SK-N-SH treated with all-trans-retinoic acid at 6 μM for 48 hours (cell line): ENCODE measurements around the gene NDC80.

Source experiments
- ATAC-seq: fragments of 200-7000 bp; cut with Tn5 transposase; 3 replicates; pipeline ENCODE4 v1.9.1; 2020; ENCODE audit warnings: mild to moderate bottlenecking, moderate library complexity
- ARNTL ChIP-seq: fragments of 450-650 bp; formaldehyde crosslinking; IDR thresholded peaks from 2 replicates; pipeline ENCODE4 v1.5.0; 2020; ENCODE audit warnings: low read depth, mild to moderate bottlenecking, moderate library complexity, borderline replicate concordance
- BACH2 ChIP-seq: fragments of 250-450 bp; sonication (Bioruptor Pico); IDR thresholded peaks from 2 replicates; pipeline ENCODE4 v1.9.0; 2021; ENCODE audit warnings: mild to moderate bottlenecking, borderline replicate concordance
- CREB5 ChIP-seq: fragments of 250-450 bp; sonication (Bioruptor Pico); IDR thresholded peaks from 2 replicates; pipeline ENCODE4 v1.5.1; 2020; ENCODE audit warnings: low read depth, mild to moderate bottlenecking, moderate library complexity
- CSDC2 ChIP-seq: fragments of 250-450 bp; sonication (Bioruptor Pico); IDR thresholded peaks from 2 replicates; pipeline ENCODE4 v1.5.0; 2020; ENCODE audit warnings: mild to moderate bottlenecking, moderate library complexity
- ESRRG ChIP-seq: fragments of 250-450 bp; sonication (Bioruptor Pico); IDR thresholded peaks from 2 replicates; pipeline ENCODE4 v1.6.1; 2021; ENCODE audit warnings: mild to moderate bottlenecking
- GLIS3 ChIP-seq: fragments of 250-450 bp; sonication (Bioruptor Pico); IDR thresholded peaks from 2 replicates; pipeline ENCODE4 v1.5.0; 2020; ENCODE audit warnings: mild to moderate bottlenecking, moderate library complexity
- ISL1 ChIP-seq: fragments of 250-450 bp; sonication (Bioruptor Pico); IDR thresholded peaks from 2 replicates; pipeline ENCODE4 v2.1.2; 2022; ENCODE audit warnings: mild to moderate bottlenecking, moderate library complexity
- OSR1 ChIP-seq: fragments of 250-450 bp; sonication (Bioruptor Pico); IDR thresholded peaks from 2 replicates; pipeline ENCODE4 v1.8.0; 2022; ENCODE audit warnings: moderate library complexity, mild to moderate bottlenecking, inconsistent platforms
- POU6F1 ChIP-seq: fragments of 250-450 bp; sonication (Bioruptor Pico); IDR thresholded peaks from 2 replicates; pipeline ENCODE4 v1.8.0; 2021; ENCODE audit warnings: low read depth, mild to moderate bottlenecking, moderate library complexity, borderline replicate concordance
- PPARA ChIP-seq: fragments of 250-450 bp; sonication (Bioruptor Pico); IDR thresholded peaks from 2 replicates; pipeline ENCODE4 v1.5.0; 2020; ENCODE audit warnings: mild to moderate bottlenecking, borderline replicate concordance
- RARB ChIP-seq: fragments of 250-450 bp; sonication (Bioruptor Pico); IDR thresholded peaks from 2 replicates; pipeline ENCODE4 v1.8.0; 2021; ENCODE audit warnings: mild to moderate bottlenecking, moderate library complexity
- SNAI2 ChIP-seq: fragments of 250-450 bp; sonication (Bioruptor Pico); IDR thresholded peaks from 2 replicates; pipeline ENCODE4 v1.5.0; 2020; ENCODE audit warnings: mild to moderate bottlenecking, moderate library complexity
- TOX ChIP-seq: fragments of 250-450 bp; sonication (Bioruptor Pico); IDR thresholded peaks from 2 replicates; pipeline ENCODE4 v1.8.0; 2021; ENCODE audit warnings: mild to moderate bottlenecking, moderate library complexity, borderline replicate concordance
- TSHZ2 ChIP-seq: fragments of 250-450 bp; sonication (Bioruptor Pico); IDR thresholded peaks from 2 replicates; pipeline ENCODE4 v1.5.0; 2020; ENCODE audit warnings: mild to moderate bottlenecking, moderate library complexity
- ZC3H10 ChIP-seq: fragments of 250-450 bp; sonication (Bioruptor Pico); IDR thresholded peaks from 2 replicates; pipeline ENCODE4 v1.5.1; 2021; ENCODE audit warnings: mild to moderate bottlenecking, moderate library complexity
- ZFP3 ChIP-seq: fragments of 250-450 bp; sonication (Bioruptor Pico); IDR thresholded peaks from 2 replicates; pipeline ENCODE4 v1.5.0; 2020; ENCODE audit warnings: mild to moderate bottlenecking, moderate library complexity
- ZFP30 ChIP-seq: fragments of 450-650 bp; formaldehyde crosslinking; IDR thresholded peaks from 2 replicates; pipeline ENCODE4 v1.5.0; 2022; ENCODE audit warnings: mild to moderate bottlenecking, moderate library complexity
- ZNF565 ChIP-seq: fragments of 450-650 bp; formaldehyde crosslinking; conservative IDR thresholded peaks from 2 replicates; pipeline ENCODE4 v1.5.0; 2020; ENCODE audit warnings: low read depth, mild to moderate bottlenecking, moderate library complexity
- TF ChIP-seq, protein P1 (sequence below): fragments of 250-450 bp; sonication (Bioruptor Pico); IDR thresholded peaks from 2 replicates; pipeline ENCODE4 v1.5.1; 2021; ENCODE audit warnings: mild to moderate bottlenecking, moderate library complexity
- TF ChIP-seq, protein P2 (sequence below): fragments of 250-450 bp; sonication (Bioruptor Pico); IDR thresholded peaks from 2 replicates; pipeline ENCODE4 v1.8.0; 2020; ENCODE audit warnings: mild to moderate bottlenecking, moderate library complexity, borderline replicate concordance

The NDC80 gene

GRCh38 chr18:2529154-2529553 is 42.2 kb upstream of the NDC80 start:
- no peak for ATAC-seq
- TF ChIP-seq ARNTL (CRISPR knock-in tag) (no peak), CSDC2 (CRISPR knock-in tag) (no peak), PPARA (CRISPR knock-in tag) (no peak), OSR1 (no peak), BACH2 (no peak), ZNF565 (CRISPR knock-in tag) (no peak), ESRRG (CRISPR knock-in tag) (no peak), RARB (CRISPR knock-in tag) (no peak)
- TF ChIP-seq, protein P1, sequence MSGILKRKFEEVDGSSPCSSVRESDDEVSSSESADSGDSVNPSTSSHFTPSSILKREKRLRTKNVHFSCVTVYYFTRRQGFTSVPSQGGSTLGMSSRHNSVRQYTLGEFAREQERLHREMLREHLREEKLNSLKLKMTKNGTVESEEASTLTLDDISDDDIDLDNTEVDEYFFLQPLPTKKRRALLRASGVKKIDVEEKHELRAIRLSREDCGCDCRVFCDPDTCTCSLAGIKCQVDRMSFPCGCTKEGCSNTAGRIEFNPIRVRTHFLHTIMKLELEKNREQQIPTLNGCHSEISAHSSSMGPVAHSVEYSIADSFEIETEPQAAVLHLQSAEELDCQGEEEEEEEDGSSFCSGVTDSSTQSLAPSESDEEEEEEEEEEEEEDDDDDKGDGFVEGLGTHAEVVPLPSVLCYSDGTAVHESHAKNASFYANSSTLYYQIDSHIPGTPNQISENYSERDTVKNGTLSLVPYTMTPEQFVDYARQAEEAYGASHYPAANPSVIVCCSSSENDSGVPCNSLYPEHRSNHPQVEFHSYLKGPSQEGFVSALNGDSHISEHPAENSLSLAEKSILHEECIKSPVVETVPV (CRISPR knock-in tag), result no peak

GRCh38 chr18:2531751-2532150 is 39.6 kb upstream of the NDC80 start:
- TF ChIP-seq SNAI2 (CRISPR knock-in tag), result no peak
- no peak for TF ChIP-seq BACH2
- no peak for TF ChIP-seq GLIS3 (CRISPR knock-in tag)
- no peak for TF ChIP-seq ARNTL (CRISPR knock-in tag)
- TF ChIP-seq TOX (CRISPR knock-in tag), result no peak
- no peak for TF ChIP-seq CREB5 (CRISPR knock-in tag)
- no peak for TF ChIP-seq TSHZ2
- no peak for TF ChIP-seq ZFP30 (CRISPR knock-in tag)
- no peak for TF ChIP-seq OSR1
- no peak for TF ChIP-seq ESRRG (CRISPR knock-in tag)
- TF ChIP-seq ZFP3 (CRISPR knock-in tag), result no peak
- TF ChIP-seq RARB (CRISPR knock-in tag), result no peak
- ATAC-seq, result no peak

DNA sequence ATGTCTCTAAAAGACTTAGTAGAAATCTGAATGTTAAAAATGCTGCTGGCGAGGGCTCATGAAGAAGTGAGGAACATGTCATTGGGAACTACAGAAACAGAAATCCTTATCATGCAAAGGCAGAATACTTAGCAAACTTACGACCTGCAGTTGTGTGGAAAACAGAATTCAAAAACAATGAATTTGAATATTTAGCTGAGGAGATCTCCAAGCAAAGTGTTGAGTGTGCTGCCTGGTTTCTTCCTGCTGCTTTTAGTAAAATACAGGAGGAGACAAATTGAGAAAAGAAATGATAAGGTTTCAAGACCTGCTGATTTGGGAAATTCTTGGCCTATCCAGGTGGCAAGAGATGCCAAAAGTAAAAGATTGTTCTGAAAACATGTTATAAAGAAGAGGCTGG is 38.6 kb upstream of the NDC80 start:
- TF ChIP-seq CSDC2 (CRISPR knock-in tag), result no peak
- no peak for ATAC-seq

GRCh38 chr18:2534906-2535305 is 36.5 kb upstream of the NDC80 start:
- ATAC-seq, result no peak
- TF ChIP-seq TOX (CRISPR knock-in tag), result no peak
- no peak for TF ChIP-seq ARNTL (CRISPR knock-in tag)
- no peak for TF ChIP-seq OSR1
- TF ChIP-seq ISL1 (CRISPR knock-in tag), result no peak
- TF ChIP-seq, protein P2, sequence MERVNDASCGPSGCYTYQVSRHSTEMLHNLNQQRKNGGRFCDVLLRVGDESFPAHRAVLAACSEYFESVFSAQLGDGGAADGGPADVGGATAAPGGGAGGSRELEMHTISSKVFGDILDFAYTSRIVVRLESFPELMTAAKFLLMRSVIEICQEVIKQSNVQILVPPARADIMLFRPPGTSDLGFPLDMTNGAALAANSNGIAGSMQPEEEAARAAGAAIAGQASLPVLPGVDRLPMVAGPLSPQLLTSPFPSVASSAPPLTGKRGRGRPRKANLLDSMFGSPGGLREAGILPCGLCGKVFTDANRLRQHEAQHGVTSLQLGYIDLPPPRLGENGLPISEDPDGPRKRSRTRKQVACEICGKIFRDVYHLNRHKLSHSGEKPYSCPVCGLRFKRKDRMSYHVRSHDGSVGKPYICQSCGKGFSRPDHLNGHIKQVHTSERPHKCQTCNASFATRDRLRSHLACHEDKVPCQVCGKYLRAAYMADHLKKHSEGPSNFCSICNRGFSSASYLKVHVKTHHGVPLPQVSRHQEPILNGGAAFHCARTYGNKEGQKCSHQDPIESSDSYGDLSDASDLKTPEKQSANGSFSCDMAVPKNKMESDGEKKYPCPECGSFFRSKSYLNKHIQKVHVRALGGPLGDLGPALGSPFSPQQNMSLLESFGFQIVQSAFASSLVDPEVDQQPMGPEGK, result no peak
- TF ChIP-seq ZNF565 (CRISPR knock-in tag), result no peak

- ATAC-seq, result no peak
- TF ChIP-seq CREB5 (CRISPR knock-in tag) (no peak), ARNTL (CRISPR knock-in tag) (no peak), GLIS3 (CRISPR knock-in tag) (no peak), ZNF565 (CRISPR knock-in tag) (no peak), ZC3H10 (CRISPR knock-in tag) (no peak), POU6F1 (no peak), ISL1 (CRISPR knock-in tag) (no peak), SNAI2 (CRISPR knock-in tag) (no peak), PPARA (CRISPR knock-in tag) (no peak), ZFP30 (CRISPR knock-in tag) (no peak)
- TF ChIP-seq, protein P1 (CRISPR knock-in tag), result no peak
These were observed 35.9 kb upstream of the NDC80 start for GRCh38 chr18:2535419-2535910.
